Measurements from ENCODE around the gene USE1.
"Not testable (repeated sequence)": the region's sequence is repeated elsewhere in the genome, so short reads cannot be mapped to it uniquely, and the experiment has no call there.

The USE1 gene

GRCh38 chr19:17215127-17215971 lies at the start of gene USE1:
Gene USE1 (plus strand): TSS chr19:17215357. CDS start chr19:17215406, 49 bp downstream.
- DNase-seq (ENCODE audit: low read depth) = peak; percentile 59

GRCh38 chr19:17165715-17166114 lies 49.4 kb upstream of the USE1 start:
- no peak for DNase-seq (ENCODE audit: low read depth)

- DNase-seq (ENCODE audit: low read depth) = no peak
Observed at GRCh38 chr19:17170538-17171297, 44.4 kb upstream of the USE1 start.

GRCh38 chr19:17171874-17172273 lies 43.3 kb upstream of the USE1 start:
- DNase-seq (ENCODE audit: low read depth) = no peak

GRCh38 chr19:17172624-17173345 lies 42.4 kb upstream of the USE1 start:
- no peak for DNase-seq (ENCODE audit: low read depth)

- DNase-seq (ENCODE audit: low read depth) = no peak
Observed at GRCh38 chr19:17178291-17178690, 36.9 kb upstream of the USE1 start.

GRCh38 chr19:17180997-17181702 lies 34.0 kb upstream of the USE1 start:
- DNase-seq (ENCODE audit: low read depth) = no peak

GRCh38 chr19:17183271-17183761 lies 31.8 kb upstream of the USE1 start:
- peak; percentile 4 for DNase-seq (ENCODE audit: low read depth)

GRCh38 chr19:17183858-17184321 lies 31.3 kb upstream of the USE1 start:
- no peak for DNase-seq (ENCODE audit: low read depth)

- DNase-seq (ENCODE audit: low read depth) = peak; percentile 12
Observed at GRCh38 chr19:17184371-17184841, 30.8 kb upstream of the USE1 start.

- DNase-seq (ENCODE audit: low read depth) = no peak
Observed at GRCh38 chr19:17185590-17185989, 29.6 kb upstream of the USE1 start.

GRCh38 chr19:17191736-17192135 lies 23.4 kb upstream of the USE1 start:
- not testable (repeated sequence) for DNase-seq (ENCODE audit: low read depth)

GRCh38 chr19:17192751-17193150 lies 22.4 kb upstream of the USE1 start:
- no peak for DNase-seq (ENCODE audit: low read depth)

- no peak for DNase-seq (ENCODE audit: low read depth)
Observed at GRCh38 chr19:17194608-17195007, 20.5 kb upstream of the USE1 start.

- DNase-seq (ENCODE audit: low read depth) = no peak
Observed at GRCh38 chr19:17195106-17195505, 20.1 kb upstream of the USE1 start.

- no peak for DNase-seq (ENCODE audit: low read depth)
Observed at GRCh38 chr19:17196610-17197009, 18.5 kb upstream of the USE1 start.

- no peak for DNase-seq (ENCODE audit: low read depth)
Observed at GRCh38 chr19:17197666-17198065, 17.5 kb upstream of the USE1 start.

- DNase-seq (ENCODE audit: low read depth) = no peak
Observed at GRCh38 chr19:17200408-17201079, 14.6 kb upstream of the USE1 start.

- no peak for DNase-seq (ENCODE audit: low read depth)
Observed at GRCh38 chr19:17202249-17202648, 12.9 kb upstream of the USE1 start.

- DNase-seq (ENCODE audit: low read depth) = no peak
Observed at GRCh38 chr19:17202713-17203112, 12.4 kb upstream of the USE1 start.

Data from stimulated activated CD8-positive, alpha-beta memory T cell treated with anti-CD3 and anti-CD28 coated beads, Interleukin-7, amount 100 ng/mL, for 24 hours (primary cell).